Measurements from ENCODE around the gene ANKRD29. TPM values are rescaled to one million over a fixed set of nuclear protein-coding genes. Genes with fewer than 3 reads are reported as not detected.
"Not testable (repeated sequence)": the region's sequence is repeated elsewhere in the genome, so short reads cannot be mapped to it uniquely, and the experiment has no call there.

Gene ANKRD29
- total and polyA plus RNA-seq, 7 donors: 0.57 to 2.1 (median 1.1) TPM

DNA sequence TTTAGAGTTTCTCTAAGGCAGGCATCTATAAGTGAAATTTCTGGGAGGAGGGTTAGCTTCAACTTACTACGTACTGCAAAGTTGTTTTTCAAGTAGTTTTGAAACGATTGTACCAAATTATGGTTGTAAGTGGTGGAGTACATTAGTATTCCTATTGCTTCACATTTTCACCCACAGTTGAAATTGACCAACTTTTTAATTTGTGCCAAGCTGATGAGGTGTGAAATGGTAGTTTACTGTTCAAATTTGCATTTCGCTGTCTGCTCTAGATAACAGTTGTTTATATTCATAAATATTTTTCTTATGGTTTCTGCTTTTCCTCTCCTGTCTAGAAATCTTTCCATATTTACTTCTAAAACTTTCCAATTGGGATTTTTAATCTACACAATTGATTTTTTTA lies 95.0 kb downstream of the ANKRD29 start:
- no peaks in the 10 kb centered on the region for H3K27me3 ChIP-seq (ENCODE audit: insufficient read depth in 3 of 3, low read length in 2 of 3)
- no peak overlapping the region for H3K4me3 ChIP-seq
- ATAC-seq: no peak
- H3K4me1 ChIP-seq: peaks cover 1% of the 10 kb centered on the region
- no peaks in the 10 kb centered on the region for H3K9me3 ChIP-seq
- DNase-seq: no peak
- intact Hi-C loops (cut with DNase I): loop anchor here in 1 of 2 donors (10.0 kb wide), 1 partner anchor 103 kb away; no protein-coding TSS in a partner anchor
- WGBS, 3 donors: 96% methylated on average over 3 of the region's 3 CpGs
- TF ChIP-seq, protein P1, sequence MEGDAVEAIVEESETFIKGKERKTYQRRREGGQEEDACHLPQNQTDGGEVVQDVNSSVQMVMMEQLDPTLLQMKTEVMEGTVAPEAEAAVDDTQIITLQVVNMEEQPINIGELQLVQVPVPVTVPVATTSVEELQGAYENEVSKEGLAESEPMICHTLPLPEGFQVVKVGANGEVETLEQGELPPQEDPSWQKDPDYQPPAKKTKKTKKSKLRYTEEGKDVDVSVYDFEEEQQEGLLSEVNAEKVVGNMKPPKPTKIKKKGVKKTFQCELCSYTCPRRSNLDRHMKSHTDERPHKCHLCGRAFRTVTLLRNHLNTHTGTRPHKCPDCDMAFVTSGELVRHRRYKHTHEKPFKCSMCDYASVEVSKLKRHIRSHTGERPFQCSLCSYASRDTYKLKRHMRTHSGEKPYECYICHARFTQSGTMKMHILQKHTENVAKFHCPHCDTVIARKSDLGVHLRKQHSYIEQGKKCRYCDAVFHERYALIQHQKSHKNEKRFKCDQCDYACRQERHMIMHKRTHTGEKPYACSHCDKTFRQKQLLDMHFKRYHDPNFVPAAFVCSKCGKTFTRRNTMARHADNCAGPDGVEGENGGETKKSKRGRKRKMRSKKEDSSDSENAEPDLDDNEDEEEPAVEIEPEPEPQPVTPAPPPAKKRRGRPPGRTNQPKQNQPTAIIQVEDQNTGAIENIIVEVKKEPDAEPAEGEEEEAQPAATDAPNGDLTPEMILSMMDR (IDR thresholded peaks at IDR 0.05): no peak
- no peak overlapping the region for H3K27ac ChIP-seq
- H3K36me3 ChIP-seq (ENCODE audit: insufficient read depth in 1 of 2, low read depth in 1 of 2): peaks cover 23 to 98% of the 10 kb centered on the region in 2 donors

DNA sequence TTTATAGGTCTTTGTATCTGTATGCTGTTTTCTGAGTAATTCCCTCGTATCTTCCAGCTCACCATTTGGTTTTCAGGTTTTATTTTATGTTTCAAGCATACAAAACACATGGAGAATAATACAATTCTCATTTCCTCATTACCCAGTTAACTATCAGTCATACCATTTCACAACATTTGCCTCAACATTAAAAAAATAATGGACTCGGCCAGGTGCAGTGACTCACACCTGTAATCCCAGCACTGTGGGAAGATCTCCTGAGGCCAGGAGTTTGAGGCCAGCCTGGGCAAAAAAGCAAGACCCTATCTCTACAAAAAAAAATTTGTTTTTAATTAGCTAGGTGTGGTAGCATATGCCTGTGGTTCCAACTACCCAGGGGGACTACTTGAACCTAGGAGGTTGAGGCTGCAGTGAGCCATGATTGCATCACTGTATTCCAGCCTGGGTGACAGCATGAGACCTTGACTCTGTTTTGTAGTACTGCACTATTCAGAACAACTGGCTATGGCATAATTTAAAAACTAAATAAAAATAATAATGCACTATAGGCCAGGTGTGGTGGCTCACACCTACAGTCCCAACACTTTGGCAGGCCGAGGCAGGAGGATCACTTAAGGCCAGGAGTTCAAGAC lies 96.7 kb downstream of the ANKRD29 start:
- Histone ChIP-seq H3K4me3 (no peak overlapping the region), H3K4me1 (no peaks in the 10 kb centered on the region), H3K9me3 (no peaks in the 10 kb centered on the region), H3K27ac (no peak overlapping the region), H3K27me3 (ENCODE audit: insufficient read depth in 3 of 3, low read length in 2 of 3) (no peaks in the 10 kb centered on the region), H3K36me3 (ENCODE audit: insufficient read depth in 1 of 2, low read depth in 1 of 2) (peaks cover 27 to 98% of the 10 kb centered on the region in 2 donors)
- intact Hi-C loops (cut with DNase I): loop anchor here in 1 of 2 donors (10.0 kb wide), 1 partner anchor 101 kb away; no protein-coding TSS in a partner anchor
- DNase-seq: no peak
- WGBS, 3 donors: 61 to 96% (median 95%) methylated on average over 3 of the region's 3 CpGs
- ATAC-seq: no peak
- TF ChIP-seq, protein P1 (IDR thresholded peaks at IDR 0.05): no peak

DNA sequence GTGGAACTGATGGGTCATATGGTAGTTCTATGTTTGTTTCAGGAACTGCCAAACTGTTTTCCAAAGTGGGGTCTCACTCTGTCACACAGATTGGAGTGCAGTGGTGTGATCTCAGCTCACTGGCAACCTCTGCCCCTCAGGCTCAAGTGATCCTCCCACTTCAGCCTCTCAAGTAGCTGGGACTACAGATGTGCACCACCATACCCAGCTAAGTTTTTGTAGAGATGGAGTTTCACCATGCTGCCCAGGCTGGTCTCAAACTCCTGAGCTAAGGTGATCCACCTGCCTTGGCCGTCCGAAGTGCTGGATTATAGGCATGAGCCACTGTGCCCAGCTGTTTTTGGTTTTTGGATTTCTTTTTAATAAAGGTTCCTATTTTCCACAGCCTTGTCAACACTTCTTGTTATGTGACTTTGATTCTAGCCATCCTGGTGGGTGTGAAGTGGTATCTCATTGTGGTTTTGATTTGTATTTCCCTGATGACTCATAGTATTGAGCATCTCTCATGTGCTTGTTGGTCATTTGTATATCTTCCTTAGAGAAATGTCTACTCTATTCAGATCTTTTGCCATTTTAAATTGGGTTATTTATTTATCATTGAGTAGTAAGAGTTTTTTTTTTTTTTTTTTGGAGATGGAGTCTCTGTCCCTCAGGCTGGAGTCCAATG lies 99.2 kb downstream of the ANKRD29 start:
- peaks cover 23 to 98% of the 10 kb centered on the region in 2 donors for H3K36me3 ChIP-seq (ENCODE audit: insufficient read depth in 1 of 2, low read depth in 1 of 2)
- no peaks in the 10 kb centered on the region for H3K4me1 ChIP-seq
- H3K27me3 ChIP-seq (ENCODE audit: insufficient read depth in 3 of 3, low read length in 2 of 3): no peaks in the 10 kb centered on the region
- TF ChIP-seq, protein P1 (IDR thresholded peaks at IDR 0.05): no peak
- WGBS, 3 donors: 92 to 98% (median 95%) methylated on average over 2 of the region's 2 CpGs
- no peaks in the 10 kb centered on the region for H3K9me3 ChIP-seq
- intact Hi-C loops (cut with DNase I): loop anchor here in 1 of 2 donors (10.0 kb wide), 1 partner anchor 99 kb away; no protein-coding TSS in a partner anchor
- ATAC-seq (no peak), DNase-seq (no peak)
- no peak overlapping the region for H3K27ac ChIP-seq
- no peak overlapping the region for H3K4me3 ChIP-seq

DNA sequence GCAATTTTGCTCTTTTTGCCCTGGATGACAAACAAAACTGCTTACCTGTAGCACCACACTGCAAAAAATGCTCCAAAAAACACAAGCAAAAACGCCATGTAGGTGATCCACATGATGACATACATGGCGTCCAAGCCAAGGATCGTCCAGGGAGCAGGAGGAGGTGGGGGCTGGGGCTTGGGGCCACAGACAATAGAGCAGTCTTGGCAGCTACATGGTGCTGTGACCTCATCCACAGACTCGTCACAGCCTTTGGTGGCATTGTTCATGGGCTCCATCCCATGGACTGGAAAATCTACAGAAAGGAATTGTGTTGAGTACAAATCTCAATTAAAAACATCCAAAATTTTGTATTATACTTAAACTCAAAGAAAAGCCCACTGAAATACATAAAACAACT lies 102.5 kb downstream of the ANKRD29 start:
- H3K4me1 ChIP-seq: no peaks in the 10 kb centered on the region
- no peaks in the 10 kb centered on the region for H3K27me3 ChIP-seq (ENCODE audit: insufficient read depth in 3 of 3, low read length in 2 of 3)
- intact Hi-C loops (cut with DNase I): loop anchor here in 1 of 2 donors (10.0 kb wide), 1 partner anchor 95 kb away; no protein-coding TSS in a partner anchor
- TF ChIP-seq, protein P1 (IDR thresholded peaks at IDR 0.05): no peak
- ATAC-seq (no peak), DNase-seq (no peak)
- no peak overlapping the region for H3K27ac ChIP-seq
- WGBS, 3 donors: 80 to 88% (median 82%) methylated on average over 4 of the region's 4 CpGs
- no peaks in the 10 kb centered on the region for H3K9me3 ChIP-seq
- H3K4me3 ChIP-seq: no peak overlapping the region
- peaks cover 13 to 98% of the 10 kb centered on the region in 2 donors for H3K36me3 ChIP-seq (ENCODE audit: insufficient read depth in 1 of 2, low read depth in 1 of 2)

DNA sequence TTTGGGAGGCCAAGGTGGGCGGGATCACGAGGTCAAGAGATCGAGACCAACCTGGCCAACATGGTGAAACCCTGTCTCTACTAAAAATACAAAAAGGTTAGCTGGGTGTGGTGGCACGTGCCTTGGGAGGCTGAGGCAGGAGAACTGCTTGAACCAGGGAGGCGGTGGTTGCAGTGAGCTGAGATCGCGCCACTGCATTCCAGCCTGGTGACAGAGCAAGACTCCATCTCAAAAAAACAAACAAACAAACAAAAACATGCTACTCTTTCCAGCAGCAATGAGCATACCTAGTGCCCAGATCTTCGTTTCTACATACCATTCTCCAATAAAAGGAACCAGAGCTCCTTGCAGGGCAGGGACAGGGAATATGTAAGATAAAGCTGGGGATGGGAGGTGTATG lies 105.2 kb downstream of the ANKRD29 start:
- H3K27me3 ChIP-seq (ENCODE audit: insufficient read depth in 3 of 3, low read length in 2 of 3); DNase-seq; ATAC-seq; intact Hi-C loops (cut with DNase I); H3K27ac ChIP-seq; H3K9me3 ChIP-seq; H3K4me3 ChIP-seq; H3K4me1 ChIP-seq: not testable (repeated sequence)
- 94 to 97% (median 96%) methylated on average over 8 of the region's 8 CpGs for WGBS, 3 donors
- H3K36me3 ChIP-seq (ENCODE audit: insufficient read depth in 1 of 2, low read depth in 1 of 2): peaks cover 20 to 99% of the 10 kb centered on the region in 2 donors

Measured in psoas muscle (tissue), 8 donors.